HG03457 (cell line): ENCODE results near the gene RORB.
"Not testable (repeated sequence)": the region's sequence is repeated elsewhere in the genome, so short reads cannot be mapped to it uniquely, and the experiment has no call there.

Experiments used
- ATAC-seq: cut with Tn5 transposase; IDR thresholded peaks from one replicate; pipeline ENCODE4 v1.9.1; 2021; ENCODE audit warnings: moderate number of reproducible peaks; ENCODE audit not compliant: unreplicated experiment

Gene RORB

DNA sequence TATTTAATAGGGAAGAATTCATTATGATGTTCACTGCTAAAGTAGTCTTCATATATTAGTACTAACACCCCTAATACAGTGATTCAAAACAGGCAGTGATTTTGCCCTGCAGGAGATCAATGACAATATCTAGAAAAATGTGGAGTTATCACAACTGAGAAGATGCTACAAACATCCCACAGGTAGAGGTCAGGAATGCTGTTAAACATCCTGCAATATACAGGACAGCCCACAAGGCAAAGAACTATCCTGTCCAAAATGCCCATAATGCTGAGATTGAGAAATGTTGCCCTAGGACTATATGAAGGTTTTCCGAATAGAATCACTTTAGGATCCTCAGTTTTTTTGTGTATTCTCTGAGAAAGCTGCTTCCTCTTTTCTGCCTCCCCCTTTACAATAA, 15.3 kb downstream of the RORB start:
- ATAC-seq, result no peak

DNA sequence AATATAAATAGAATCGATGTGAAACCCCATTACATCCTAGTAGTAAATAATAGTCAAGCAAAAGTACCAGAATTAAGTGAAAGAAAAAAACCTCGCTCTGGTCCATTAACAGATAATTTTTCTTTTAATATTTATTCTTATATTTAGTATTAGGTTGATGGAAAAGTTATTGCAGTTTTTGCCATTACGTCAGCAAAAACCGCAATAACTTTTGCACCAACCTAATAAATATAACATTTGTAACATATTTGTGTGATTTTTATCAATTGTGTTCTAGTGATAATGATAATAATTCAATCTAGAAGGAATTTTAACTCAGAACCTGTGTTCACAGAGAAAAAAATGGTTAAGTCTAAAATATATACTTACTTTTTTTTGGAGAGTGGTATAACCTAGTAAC, 16.1 kb downstream of the RORB start:
- ATAC-seq, result no peak

DNA sequence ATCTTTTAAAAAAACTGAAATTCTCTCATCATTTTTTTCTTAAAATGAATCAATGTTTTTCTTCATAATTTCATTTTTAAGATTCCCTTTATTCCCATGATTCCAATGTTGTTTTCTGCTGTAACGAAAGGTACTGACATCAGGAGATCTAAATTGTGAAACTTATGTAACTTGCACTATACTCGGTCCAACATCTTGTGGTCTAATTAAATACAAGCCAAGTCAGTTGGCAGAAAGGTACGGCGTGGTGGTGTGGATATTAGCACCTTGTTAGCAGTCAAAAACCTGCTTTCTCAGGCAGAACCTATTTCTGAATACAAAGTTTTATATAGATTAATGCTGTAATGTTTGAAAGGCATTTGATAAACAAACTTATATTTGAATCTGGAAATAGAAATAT, 20.1 kb downstream of the RORB start:
- no peak for ATAC-seq

DNA sequence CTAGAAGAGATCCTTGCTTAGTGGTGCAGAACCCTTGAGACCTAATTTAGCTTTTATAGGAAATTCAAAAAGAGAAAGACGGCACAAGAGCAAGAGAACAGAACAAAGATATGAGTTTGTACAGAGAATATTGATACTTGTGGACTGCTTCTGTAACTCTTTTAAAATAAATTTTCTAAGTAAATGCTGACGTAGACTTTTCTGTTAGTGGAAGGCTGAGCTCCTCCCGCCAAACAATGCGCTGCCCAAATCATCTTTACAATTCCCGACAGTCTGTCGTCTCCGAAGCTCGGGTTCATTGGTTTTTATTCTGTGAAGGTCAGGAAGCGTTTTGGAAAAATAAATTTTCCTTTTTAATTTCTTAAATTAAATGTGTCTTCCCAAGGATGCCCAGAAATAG, 22.3 kb downstream of the RORB start:
- no peak for ATAC-seq

DNA sequence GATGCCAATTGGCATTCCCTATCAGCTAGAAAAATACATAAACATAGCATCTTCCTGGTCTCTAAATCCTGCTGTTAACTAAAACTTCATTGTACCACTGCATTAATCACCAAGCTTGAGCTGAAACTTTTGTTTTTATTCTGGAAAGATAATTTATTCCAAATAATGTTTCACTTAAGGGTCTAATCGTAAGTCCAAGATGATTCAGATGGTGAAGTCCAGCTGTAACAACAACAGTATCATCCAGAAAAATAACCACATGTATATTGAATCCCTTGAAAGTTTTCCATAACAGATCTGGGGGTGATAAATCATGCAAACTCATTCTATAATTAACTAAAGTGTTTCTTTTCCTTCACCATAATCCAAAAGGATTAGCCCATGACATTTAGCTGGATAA, 23.9 kb downstream of the RORB start:
- ATAC-seq, result no peak

DNA sequence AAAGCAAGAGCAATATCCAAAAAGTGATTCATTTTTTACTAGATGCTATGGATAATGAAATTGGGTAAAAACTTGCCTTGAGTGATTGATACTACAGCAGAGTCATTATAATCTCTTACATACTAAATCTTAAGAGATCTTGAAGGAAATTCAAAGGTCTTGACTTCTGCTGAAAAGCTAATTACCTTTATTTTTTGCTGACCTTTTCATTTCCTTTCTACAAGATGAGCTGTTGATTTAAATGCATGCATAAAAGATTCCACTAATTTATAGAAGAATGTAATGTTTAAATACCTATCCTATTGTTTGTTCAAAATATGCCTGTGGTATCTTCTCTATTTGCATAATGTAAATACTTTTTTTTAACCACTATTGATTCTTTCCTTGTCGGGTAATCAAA, 27.2 kb downstream of the RORB start:
- ATAC-seq, result no peak

DNA sequence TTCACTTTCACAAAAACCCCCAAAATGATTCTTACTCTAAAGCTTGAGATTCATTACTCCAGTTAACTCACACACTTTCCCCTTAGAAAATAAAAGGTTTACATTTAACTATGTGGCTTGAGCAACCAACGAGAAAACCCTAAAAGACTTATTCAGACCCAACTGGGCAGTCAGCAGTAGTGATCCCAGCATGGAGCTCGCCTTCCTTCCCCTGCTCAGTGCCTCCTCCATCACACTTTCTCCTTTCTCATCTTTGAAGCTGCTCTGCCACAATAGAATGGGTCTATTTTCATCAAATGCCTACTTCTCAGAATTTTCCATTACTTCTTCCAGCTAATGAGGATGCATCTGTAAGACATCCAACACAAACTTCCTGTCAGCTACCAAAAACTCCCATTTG, 29.1 kb downstream of the RORB start:
- no peak for ATAC-seq

DNA sequence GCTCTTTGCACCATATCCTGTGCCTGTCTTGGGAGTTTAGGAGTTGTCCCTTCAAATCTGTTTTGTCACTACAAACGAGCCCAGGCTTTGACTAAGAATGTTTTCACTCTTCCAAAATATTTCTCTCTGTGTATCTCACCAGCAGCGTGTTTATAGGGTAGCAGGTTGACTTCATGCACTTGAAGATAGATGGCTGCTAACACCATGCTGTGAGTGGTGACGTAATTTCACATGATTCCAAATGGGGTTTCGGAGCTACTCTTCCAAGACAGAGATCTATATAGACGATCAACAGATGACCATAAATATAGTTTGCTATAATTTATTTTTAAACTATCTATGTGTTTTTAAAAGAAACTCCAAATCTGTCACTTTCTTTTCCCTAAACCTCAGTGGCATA, 30.6 kb downstream of the RORB start:
- ATAC-seq, result no peak

DNA sequence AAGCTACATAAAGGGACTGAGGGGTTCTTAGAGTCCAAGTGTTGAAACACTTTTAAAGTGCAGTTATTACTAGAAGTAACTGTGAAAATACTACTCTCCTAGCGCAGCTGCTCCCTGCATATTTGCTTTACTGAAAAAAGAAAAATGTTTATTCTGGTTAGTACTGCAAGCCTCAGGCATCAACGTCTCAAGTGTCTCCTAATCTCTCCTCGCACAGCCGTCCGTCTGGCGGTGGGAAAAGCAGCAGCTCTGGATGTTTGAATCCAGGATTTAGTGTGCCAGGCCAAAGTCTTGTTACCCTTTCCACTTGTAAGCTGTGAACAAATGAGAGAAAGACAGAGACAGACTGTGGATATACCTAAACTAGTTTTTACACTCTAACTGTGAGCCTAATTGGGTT, 31.1 kb downstream of the RORB start:
- no peak for ATAC-seq

DNA sequence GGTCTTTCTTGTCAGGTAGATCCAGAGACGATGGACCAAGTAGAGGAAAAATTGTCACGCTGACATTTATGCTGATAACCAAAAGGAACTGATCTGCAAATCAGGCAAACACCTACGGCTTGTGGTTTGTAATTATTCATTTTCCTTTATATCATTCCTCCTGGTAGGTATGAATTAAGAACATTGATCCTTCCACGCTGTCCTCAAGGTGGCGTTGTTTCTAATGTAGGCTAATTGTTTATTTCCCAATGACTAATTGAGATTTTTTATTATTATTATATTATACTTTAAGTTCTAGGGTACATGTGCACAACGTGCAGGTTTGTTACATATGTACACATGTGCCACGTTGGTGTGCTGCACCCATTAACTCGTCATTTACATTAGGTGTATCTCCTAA, 33.3 kb downstream of the RORB start:
- ATAC-seq, result not testable (repeated sequence)

DNA sequence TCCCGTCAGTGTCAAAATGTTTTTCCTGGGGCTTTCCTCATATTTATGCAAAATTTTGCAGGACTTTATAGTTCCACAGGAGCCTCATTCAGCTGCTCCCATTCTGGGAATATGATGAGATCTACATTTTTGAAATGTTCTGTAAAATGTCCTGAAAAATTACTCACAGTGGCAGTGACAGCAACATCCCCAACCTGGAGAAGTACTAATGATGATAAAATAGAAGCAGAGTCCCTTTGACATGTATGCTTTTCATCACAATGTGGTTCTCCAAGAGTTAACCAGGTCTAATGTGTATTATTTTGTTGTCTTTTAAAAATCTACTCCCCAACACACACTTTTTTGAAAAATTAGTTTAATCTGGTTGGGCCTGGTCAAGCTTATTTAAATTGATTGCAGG, 36.1 kb downstream of the RORB start:
- no peak for ATAC-seq

DNA sequence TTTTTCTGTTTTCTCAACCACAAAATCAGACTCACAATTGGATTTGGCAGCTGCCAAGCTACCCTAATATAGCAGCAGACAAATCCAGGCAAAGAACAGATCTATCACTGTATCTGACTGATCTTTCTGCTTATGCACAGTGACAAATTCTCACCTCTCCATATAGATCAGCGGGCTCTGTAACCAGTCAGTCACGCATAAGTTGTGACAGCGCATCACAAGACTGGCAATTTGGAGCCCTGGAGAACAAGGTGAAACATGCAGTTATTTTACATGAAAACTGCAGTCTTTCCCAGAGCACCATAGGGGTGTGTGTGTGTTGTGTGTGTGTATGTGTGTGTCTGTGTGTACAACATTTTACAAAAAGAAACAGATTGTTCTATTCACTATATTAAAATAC, 37.7 kb downstream of the RORB start:
- no peak for ATAC-seq

DNA sequence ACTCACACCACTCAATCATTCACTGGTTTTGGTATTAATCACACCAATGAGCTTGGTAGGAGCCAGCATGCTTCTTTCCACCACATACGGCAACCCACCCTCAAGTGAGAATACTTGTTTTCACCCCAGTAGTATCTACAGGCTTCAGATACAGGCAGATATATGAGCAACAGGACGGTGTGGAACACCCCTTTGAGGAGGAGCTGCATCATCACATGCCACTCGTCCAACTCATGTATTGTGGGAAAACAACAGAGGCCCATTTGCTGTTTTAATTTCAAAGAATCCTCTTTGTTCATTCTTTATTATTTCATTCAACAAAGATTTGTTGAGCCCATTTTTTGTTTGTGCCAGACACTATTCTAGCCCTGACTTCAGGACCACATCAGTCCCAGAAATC, 46.0 kb downstream of the RORB start:
- no peak for ATAC-seq

DNA sequence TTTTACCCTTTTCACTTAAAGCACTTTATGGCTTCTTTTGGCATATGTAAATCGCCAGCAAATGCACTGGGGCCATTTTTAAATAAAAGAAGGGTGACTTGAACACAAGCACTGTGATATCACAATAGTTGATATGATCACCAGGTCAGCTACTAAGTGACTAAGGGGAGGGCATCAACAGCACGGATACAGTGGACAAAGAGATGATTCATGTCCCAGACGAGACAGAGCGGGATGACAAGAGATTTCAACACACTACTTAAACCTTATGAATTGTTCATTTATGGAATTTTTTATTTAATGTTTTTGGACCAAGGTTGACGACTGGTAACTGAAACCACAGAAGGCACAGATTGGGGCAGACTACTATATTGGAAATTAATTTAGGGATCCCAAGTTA, 54.1 kb downstream of the RORB start:
- no peak for ATAC-seq

DNA sequence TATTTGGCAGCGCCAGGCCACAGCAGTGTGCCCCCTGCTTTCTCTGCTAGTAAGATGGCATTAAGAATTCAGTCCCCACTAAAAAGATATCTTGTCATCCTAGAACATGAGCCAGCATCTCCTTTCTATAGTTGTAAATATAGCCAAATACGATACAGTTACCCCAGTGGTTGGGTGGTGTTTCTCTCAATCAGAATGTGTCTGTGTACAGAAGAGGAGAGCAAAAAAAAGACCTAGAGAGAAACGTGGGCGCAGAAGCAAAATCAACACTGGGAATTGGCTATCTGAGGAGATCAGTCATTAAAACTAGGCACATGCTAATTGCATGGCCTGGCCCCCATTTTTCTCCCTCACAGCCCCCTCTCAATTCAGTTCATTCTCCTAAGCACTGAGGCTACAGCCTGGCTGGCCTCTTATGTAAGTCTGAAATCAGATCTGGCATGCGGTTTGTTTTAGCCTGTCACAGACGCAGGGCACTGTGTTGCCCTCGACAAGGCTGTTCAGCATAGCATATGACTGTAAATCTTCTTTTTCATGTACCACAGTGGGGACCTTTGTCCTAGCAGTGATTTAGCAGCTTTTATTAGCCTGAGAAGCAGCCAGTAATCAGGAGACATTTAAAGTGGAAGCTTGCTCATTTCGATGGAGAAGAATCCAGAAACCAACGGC, 57.8 kb downstream of the RORB start:
- ATAC-seq, result no peak

DNA sequence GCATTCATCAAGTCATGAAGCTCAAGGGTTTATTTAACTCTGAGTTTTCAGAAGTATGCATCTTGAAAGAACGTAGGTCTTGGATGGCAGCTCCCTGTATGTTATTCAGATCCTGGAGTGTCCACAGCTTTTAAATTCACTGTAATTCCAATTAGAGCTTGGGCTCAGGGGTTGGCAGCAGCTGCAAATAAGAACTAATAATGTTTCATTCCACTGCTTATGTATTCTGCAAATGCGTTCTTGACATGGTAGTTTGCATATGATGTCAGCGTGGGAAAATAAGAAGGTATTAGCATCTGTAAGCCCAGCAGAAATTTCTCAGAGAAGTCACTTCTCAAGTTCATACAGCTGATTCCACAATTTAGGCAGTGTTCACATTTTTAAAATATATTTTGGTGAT, 58.4 kb downstream of the RORB start:
- ATAC-seq, result no peak

DNA sequence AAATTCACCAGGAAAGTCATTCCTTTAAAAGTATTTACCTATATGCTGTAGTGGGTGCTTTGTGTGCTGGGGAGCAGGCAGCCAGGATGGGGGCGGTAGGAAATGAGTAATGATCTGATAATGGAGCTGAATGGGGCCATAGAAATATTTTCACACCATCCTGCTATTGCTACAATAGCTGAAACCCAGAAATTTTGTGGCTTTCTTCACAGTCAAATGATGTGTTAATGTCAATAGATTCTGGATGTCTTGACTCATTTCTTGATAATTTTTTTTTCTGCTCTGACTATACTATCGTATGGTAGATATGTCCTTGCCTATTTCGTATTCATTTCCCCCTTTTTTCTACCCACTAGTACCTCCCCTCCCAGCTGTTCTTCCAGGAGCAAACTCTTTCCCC, 59.5 kb downstream of the RORB start:
- ATAC-seq, result peak; percentile 83

DNA sequence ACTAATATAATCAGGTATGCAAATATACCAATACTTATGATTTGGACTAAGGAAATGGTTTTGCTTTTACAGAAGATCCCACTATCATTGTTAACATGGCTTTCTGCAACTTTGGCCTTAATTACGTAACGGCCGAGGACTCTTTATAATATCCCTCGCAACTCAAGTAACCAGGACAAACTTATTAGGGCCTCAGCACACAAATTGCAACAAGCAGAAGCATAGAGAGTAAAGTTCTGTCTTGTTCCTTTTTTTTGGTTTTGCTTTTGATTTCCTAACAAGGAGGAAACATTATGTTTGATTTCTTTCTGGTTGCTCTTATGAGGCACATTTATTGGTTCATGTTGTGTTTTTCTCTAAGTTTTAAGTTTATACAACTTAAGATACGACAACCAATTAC, 60.4 kb downstream of the RORB start:
- ATAC-seq, result no peak

DNA sequence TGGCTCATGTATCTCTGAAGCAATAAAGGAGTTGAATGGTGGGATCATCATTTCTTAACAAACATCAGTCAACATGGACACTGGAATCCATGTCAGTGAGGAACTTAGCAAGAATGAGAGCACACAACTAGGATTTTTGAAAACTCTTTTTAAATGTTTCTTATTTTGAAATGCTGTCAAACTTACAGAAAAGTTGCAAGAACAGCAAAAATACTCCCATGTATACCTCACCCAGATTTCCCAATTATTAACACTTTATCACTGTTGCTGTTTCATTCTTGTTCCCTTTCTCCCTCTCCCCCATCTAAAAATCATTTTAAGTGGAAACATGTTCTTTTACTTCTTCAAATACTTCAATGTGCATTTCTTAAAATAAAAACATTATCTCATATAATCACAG, 65.5 kb downstream of the RORB start:
- ATAC-seq, result no peak

DNA sequence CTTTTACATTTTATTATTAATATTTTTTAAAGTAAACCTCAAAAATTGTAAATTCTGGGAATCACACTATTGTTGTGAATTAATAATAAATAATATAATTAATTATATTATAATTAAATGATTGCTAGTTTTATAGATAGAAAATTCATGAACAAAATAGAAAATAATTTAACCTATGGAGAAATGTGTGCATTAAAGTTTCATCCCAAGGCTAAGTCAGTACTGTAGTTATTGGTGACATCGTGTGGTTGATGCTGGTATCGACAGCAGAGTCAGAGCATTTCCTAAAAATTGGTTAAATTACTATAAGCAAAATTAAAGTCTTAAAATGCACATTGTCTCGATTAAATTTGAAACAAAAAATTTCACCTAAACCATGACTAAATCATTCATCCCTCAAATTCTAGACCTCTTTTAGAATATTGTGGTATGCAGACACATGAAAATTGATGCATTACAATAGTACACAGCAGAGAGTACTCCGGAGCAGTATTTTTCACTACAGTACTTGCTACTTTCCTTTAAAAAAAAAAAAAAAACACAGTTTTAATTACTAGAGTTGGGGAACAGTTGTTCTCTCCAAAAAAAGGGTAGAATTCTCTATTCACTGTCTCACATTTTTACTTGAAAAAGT, 73.9 kb downstream of the RORB start:
- ATAC-seq, result peak; percentile 60

DNA sequence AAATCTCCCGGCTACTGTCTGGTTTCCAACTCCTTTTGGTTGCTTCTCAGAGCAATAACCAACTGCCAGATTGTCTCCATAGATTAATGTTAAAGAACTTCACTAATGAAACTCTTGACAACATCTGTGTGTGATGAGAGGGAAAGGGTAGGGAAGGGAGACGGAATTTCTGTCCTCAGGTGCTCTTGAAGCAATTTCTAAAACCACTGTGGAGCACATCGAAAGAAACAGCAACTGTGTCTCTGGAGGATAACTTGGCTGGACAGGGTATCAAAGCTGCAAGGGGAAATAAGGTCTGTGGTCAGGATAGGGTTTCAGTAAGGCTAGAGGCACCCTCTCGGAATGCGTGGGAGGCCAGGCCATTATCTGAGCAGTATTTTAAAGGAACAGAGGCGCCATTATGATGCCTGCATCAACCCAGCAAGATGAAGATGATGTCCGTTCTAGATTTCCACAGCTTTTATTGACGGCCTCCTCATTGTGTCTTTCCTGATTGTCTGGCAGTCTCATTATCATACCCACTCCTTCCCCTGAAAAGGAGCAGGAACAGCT, 76.6 kb downstream of the RORB start:
- peak; percentile 68 for ATAC-seq

DNA sequence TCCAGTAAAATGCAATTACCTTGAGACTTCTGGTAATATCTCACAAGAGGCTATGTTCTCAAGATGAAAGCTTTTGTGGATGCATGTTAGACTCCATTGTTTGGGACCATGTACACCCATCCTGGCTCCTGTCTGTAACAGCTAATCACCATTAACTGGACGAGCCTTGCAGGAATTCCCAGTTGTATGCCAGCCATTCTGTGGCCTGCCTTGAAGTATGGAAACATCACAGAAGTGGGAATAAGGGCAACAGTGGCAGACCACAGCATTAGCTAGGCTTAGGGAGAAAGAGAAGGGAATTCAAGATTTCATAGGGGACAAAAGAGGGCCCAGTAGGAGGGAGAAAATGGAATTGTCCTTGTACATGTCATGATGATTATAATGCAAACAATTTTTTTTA, 79.0 kb downstream of the RORB start:
- ATAC-seq, result no peak

DNA sequence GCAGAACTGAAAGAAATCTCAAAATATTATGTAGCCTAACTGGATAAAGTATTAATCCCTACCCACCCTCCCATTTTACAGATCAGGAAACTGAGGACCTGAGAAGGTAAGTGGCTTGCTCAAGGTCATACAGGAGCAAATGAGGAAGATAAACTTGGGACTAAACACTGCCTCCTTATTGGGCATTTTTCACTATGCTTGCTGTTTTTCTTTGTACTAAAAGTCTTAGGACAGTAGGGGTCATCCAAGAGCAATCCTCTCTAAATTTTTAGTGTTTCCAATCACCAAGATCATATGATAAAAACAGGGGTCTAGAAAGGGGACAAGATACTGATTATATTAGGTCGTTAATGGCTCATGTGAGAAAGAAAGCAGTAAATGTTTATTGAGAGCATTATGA, 80.8 kb downstream of the RORB start:
- no peak for ATAC-seq
